GM19438 (cell line): ENCODE measurements around the gene ZNF682.
A peak's percentile ranks its signal among the peaks of the same experiment; 100 is the strongest.
"Not testable (repeated sequence)": the region's sequence is repeated elsewhere in the genome, so short reads cannot be mapped to it uniquely, and the experiment has no call there.

Experiments used
- ATAC-seq: cut with Tn5 transposase; IDR thresholded peaks from one replicate; pipeline ENCODE4 v1.9.1; 2021; ENCODE audit warnings: low read depth; ENCODE audit not compliant: unreplicated experiment

The ZNF682 gene

DNA sequence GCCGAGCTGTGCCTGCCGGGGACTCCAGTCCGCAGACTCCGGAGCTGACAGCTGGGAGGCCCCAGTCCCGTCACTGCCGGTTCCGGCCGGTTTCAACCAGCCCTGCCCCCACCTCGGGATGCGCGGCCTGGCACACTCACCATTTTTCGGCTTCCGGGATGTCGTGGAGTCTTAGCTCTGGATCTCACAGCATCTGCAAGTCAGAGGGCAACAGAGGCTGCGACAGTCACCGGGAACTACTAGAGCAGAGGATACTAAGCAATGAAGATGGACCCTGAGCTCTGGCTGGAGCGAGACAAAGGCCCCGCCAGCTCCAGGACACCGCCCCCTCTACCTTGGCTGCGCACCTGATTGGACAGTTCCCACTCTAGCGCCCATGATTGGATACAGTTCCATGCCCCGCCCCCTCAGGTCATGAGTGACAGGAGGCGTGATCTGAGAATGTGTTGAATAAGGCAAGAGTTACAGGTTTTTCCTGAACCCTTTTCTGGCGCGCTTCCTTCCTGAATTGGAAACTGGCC lies at the start of gene ZNF682:
ZNF682 (minus strand) TSS at position 303 of the 521 bp plus-strand sequence; CDS start at position 143, 160 bp downstream.
- peak; percentile 97 for ATAC-seq

DNA sequence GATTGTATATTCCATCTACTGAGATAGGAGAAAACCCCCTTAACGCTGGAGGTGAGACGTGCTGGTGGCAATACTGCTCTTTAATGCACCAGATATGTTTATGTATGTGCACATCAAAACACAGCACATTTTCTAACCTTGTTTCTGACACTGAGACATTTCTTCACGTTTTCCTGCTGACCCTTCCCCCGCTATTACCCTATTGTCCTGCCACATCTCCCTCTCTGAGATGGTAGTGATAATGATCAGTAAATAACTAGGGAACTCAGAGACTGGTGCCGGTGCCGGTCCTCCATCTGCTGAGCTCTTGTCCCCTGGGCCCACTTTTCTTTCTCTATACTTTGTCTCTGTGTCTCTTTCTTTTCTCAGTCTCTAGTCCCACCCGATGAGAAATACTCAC lies 43.6 kb upstream of the ZNF682 start:
- not testable (repeated sequence) for ATAC-seq

DNA sequence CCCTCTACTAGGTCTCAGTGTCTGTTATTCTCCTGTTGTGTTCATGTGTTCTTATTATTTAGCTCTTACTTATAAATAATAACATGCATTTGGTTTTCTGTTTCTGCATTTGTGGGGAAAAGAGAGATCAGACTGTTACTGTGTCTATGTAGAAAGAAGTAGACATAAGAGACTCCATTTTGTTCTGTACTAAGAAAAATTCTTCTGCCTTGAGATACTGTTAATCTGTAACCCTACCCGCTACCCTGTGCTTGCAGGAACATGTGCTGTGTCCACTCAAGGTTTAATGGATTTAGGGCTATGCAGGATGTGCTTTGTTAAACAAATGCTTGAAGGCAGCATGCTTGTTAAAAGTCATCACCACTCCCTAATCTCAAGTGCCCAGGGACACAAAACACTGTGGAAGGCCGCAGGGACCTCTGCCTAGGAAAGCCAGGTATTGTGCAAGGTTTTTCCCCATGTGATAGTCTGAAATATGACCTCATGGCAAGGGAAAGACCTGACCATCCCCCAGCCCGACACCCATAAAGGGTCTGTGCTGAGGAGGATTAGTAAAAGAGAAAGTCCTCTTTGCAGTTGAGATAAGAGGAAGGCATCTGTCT lies 43.0 kb upstream of the ZNF682 start:
- ATAC-seq, result not testable (repeated sequence)

DNA sequence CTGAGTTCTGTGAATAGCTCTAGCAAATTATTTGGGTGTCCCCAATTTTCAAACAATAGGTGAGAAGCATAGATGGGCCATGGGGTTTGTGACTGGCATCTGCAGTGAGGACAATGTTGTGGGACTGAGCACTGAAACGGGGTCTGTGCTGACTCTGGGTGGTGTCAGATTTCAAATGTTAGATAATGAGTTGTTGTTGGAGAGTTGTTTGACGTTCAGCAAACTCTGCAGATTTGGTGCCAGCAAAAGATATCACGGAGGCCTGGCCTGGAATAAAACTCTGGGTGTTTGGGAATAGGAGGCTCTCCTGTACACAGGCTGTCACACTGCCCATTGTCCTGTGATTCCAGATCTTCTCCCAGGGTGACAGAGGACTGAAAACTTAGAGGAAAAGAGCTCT lies 41.4 kb upstream of the ZNF682 start:
- ATAC-seq, result no peak

DNA sequence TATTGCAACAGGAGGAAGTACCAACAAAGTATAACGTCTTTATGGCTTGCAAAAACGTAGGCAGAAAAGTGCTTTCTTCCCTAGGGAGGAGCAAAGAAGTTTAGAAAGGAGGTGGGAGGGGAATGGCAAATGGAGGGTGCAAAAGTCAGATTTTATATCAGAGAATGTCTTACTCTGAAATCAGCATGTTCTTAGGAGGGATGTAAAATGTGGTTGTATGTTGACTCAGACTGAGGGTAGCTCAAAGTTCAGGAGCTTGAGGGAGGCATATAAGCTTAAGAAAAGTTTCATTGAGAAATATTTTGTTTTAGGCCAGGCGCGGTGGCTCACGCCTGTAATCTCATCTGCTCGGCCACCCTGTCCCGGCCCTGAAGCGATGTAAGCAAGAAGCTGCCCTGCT lies 40.2 kb upstream of the ZNF682 start:
- no peak for ATAC-seq

DNA sequence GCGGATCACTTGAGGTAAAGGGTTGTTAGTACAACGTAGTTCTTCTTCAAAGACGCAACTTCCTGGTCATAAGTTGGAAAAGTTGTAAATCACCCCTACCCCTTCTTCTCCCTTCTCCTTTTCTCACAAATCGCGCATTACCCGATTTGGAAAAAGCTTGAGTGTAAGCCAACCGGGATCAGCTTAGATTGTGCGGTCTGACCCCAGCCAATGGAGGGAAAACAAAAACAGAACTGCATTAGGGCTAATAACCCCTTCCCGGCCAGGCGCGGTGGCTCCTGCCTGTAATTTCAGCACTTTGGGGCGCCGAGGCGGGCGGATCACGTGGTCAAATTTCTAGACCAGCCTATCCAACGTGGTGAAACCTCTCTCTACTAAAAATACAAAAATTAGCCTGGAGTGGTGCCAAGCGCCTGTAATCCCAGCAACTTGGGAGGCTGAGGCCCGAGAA lies 39.3 kb upstream of the ZNF682 start:
- no peak for ATAC-seq

DNA sequence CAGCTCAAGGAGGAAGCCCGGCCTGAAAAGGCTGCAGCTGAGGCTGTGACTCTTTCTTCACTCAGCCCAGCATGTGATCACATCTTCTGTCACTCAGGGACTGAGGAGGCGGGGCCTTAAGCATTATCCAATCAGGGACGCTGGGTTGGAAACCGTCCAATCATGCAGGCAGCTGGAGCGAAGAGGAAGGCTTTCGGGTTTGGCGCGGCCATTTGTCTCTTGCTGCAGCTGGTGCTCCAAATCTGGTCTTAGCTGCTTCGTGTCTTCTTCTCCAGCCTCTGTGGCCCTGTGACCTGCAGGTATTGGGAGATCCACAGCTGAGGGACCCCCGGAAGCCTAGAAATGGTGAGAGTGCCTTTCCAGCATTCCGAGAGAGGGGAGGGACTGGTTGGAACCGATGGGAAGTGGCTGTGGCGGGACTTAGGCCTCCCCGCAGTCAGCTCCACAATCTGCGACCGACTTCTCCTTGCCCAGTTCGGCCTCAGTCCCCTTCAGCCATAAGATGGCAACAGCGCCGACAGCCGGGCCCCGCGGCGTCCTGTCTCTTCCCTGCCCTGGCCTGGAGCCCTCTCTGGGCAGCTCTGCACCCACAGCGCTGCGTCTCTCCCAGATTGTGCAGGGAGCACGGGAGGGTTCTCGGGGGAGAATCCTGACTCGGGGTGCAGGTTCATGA lies 38.6 kb upstream of the ZNF682 start, which contains the start of gene ZNF90:
ZNF90 (plus strand) TSS at position 210 of the 673 bp plus-strand sequence; CDS start at position 343, 133 bp downstream.
- ATAC-seq, result peak; percentile 91

DNA sequence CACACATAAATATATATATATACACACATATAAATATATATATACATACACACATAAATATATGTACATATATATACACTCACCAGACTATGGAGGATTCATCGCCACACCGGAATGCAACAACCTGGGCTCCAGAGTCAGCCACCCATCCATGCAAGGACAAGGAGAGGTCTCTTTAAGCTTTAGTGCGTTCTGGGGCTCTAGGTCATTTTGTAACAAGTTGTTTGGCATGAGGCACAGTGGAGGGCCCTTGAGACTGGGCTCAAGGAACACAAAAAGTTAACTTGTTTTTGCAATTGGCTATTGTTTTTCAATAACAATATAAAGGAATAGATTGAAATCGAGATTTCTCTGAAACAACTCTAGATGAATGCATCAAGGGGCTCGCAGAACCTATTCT lies 33.6 kb upstream of the ZNF682 start:
- no peak for ATAC-seq

DNA sequence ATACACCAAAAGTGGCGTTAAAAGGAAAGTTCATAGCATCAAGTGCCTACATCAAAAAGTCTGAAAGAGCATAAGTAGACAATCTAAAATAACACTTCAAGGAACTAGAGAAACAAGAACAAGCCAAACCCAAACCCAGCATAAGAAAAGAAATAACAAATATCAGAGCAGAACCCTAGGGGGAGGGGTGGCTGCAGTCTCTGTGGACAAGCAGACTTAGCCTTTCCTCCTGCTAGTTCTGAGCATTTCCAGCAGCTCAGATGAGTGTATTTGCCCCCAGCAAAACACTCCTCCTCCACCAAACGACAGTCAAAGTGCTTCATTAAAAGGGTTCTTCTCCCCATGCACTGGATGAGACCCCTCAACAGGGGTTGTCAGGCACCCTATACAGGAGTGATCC lies 31.4 kb upstream of the ZNF682 start:
- ATAC-seq, result no peak

DNA sequence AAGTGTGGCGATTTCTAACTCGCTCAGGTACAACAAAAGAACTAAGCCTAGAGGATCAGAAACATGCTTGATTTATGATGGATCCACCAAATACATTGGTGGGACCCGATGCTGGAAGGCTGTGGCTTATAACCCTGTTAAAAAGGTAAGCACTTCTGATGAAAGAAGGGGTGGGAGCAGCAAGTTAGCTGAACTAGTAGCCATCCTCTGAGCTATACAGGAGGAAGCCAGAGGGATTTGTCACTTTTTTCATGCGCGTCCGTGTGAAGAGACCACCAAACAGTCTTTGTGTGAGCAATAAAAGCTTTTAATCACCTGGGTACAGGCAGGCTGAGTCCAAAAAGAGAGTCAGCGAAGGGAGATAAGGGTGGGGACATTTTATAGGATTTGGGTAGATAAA lies 29.3 kb upstream of the ZNF682 start:
- ATAC-seq, result not testable (repeated sequence)

DNA sequence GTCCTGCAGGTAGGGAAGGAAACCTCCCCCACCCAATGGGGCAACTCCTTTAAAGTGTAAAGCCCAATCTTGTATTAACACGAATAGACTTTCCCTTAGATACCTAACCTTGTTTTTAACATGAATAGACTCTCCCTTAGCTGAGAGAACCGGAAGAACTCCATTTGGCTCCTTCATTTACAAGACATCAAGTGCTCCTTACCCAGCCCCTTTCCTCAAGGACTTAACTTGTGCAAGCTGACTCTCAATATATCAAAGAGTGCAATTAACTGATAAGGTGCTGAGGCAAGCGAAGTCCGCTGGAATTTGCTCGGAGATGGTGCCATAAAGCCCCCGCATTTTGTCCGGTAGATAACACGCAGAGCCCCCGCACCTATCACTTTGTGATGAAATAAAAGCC lies 28.6 kb upstream of the ZNF682 start:
- no peak for ATAC-seq

DNA sequence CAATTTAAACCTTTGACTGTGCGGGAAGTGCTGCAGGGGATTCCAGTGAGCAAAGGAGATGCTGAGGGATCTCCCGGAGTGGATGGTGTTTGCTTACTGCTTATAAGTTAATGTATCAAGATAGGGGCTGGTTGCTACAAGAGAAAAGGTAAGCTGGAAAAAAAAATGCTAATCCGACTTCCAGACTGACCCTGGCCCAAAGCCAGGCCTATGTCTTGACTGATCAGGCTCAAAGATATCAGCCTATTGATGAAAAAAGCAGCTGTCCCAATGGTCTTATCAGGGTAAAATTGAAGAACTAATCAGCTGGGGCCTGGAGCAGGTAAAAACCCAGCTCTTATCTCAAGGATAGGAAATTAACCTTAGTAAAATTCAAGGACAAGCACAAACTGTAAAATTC lies 27.6 kb upstream of the ZNF682 start:
- ATAC-seq, result no peak

DNA sequence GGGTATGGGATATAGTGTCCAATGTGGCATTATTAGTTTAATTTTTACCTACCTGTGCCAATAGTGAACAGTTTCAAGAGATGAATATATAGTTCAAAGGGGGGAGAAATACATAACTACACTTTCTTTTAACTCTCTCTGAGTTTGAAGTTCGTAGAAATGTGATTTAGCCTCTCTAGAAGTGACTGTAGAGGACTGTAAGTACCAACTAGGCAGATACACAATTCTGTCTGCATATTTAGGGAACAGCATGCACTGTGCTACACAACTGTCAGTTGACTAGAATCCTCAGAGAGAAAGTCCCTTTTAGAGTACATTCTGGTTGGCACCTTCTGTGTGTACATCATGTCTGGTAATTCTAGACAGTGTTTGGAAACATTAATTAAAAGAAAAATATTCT lies 21.0 kb upstream of the ZNF682 start:
- no peak for ATAC-seq

DNA sequence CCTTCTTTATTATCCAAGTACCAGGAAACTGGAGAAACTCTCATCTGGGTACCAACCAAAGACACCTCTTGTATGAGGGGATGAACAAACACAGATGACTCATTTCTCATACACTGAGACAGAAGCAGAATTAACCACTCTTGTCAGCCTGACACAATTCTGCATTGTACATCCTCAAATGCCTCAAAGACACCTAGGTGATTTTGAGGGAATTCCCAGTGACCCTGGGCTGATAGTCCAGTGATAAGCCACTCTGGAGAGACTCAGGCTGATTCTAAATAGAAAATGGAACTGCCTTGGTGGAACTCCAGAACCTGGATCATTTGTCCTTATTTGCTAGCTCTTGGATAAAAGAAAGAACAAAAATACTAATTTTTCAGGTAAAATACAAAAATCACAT lies 19.4 kb upstream of the ZNF682 start:
- not testable (repeated sequence) for ATAC-seq

DNA sequence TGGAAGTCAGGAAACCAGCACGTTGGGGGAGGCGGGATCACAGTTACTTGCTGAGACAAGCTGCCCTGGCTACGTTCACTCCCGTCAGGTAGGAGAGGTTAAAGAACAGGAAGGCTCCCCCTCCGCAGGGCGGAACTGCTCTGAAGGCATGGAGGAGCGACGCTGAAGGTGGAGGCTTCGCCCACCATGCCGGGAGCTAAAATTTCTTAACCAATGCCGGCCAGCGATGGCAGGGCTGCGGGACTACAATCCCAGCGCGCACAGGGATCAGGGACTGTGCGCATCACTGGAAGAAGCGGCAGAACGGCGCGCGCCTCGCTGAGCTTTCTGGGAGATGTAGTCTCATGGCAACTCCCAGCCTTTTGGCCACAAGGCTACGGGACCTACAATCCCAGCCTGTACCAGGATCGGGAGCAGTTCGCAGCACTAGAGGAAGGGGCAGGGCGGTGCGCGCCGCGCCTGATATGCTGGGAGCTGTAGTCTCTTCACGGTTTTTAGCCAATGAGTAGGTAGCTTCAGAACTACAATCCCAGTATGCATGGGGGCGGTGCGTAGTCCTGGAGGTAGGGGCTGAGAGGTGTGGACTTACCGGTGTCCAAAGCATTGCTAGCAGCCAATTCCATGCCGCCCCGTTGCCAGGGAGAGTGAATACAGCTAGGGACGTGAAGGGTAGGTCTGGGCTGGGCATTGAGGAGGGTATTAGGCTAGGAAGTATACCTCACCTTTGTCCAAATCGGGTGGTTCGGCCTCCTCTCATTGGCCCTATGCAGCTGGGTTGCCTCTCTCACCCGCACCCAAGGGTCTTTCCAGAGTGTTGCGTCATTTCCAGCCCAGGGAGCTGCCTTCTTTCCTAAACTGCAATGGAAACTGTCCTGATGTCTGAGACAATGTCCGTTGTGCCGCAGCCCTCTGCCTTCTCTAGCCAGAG lies 12.8 kb upstream of the ZNF682 start:
- ATAC-seq, result peak; percentile 97

DNA sequence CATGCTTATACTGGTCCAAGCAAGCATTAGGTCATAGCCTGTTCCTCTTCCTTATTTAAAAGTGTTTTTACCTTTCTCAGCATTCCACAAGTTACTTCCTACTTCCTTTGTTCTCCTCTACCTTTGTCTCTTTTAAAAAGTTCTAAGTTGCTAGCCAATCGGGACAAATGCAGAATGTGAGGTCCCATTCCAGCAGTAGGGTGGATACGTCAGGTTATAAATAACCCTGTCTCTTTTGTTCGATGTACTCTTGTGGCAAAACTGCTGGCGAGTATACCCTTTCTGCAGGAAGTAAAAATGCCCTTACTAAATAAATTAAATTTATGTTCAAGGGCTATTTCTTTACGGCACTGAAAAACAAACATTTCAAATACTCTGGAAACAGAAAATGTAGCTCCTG lies 6.4 kb upstream of the ZNF682 start:
- not testable (repeated sequence) for ATAC-seq

DNA sequence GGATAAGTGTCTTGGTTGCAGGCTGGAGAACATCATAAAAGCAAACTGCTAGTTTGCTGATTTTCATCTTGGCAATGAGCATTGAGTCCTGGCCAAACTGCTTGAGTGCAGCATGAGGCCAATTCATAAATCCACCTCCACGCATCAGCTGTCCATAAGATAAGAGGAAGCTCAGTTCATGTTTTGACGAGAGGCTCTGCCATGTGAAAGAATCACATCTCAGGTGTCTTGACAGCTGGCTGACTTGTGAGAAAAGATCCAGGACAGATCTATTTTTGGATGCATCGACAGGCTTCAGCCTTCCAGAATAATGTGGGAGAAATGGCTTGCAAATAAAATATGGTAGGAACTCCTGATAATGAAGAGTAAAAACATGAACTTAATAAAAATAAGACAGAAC lies 5.4 kb upstream of the ZNF682 start:
- no peak for ATAC-seq

DNA sequence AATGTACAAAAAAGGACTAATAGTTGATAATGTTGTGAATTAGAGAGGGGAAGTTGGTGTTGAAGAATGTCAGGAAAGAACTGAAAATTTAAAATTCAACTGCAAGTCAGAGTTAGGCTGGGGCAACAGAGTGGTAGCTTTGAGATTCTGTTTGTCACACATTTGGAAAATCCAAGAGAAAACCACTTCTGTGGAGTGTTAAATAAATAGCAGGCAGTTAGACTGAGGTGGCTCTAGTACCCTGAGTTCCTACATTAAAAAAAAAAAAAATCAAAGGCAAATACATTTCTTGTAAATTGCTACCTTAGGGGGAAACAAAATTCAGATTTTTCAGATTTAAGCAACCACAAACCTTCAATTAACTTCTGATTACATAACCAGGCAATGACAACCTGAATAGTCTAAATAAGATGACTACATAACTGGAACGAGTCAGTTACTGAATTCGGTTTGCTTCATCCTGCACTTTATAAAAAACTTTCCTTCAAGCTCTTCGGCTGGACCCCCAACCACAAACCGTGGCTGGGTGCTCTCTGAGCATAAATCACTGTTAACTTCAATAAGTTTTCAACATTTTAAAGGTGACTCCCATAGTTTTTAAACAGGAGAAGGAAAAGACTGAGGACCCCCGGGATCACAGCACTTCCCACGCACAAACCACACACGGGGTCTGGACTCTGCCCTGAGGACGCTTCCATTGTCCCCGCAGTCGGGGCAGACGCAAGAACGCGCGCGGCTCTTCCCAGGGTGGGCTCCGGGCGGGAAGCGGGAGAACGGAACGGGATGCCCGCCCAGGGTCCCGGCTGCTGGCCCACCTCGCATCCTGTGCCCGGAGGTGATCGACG lies 725 bp downstream of the ZNF682 start:
- ATAC-seq, result no peak

DNA sequence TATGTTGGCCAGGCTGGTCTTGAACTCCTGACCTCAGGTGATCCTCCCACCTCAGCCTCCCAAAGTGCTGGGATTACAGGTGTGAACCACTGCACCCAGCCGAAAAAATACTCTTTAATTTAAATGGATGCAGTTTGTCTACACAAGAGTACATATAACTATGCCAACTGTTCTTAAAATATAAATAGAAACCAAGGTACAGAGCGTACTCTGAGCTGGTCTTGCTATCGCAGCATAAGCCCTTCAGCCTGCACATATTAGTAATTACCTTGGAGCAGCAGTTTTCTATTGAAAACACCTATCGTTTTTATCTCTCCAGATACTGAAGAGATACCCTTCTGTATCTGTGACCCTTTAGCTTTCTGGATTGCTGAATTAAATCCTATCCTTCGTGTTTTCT lies 3.4 kb downstream of the ZNF682 start:
- no peak for ATAC-seq

DNA sequence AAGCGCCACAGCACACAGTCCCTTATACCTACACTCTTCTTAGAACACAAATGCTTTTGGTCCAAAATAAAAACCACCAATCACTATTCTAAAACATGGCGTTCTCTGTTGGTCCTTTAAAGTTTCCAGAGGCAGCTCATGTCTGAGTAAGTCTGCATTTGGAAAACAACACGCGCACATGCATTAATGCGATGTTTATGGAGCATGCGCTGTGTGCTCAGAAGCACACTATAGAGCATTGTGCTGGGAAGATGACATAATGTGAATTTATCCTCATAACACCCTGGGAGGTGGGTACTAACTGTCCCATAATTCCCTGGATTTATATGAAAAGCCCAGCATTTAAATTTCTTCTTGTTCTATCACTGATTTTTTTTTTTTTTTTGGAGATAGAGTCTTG lies 10.7 kb downstream of the ZNF682 start:
- no peak for ATAC-seq
